Measurements from ENCODE around the gene WFIKKN2.
"Not testable (repeated sequence)": the region's sequence is repeated elsewhere in the genome, so short reads cannot be mapped to it uniquely, and the experiment has no call there.

Gene WFIKKN2
- long read RNA-seq, donor 1, result 0 reads
- long read RNA-seq, donor 2, result 0 reads
- long read RNA-seq, donor 3, result 0 reads
- long read RNA-seq, donor 4, result 0 reads
- long read RNA-seq, donor 5, result 0 reads
- long read RNA-seq, donor 6, result 0 reads
- long read RNA-seq, donor 7, result 0 reads
- long read RNA-seq, donor 8, result 0 reads

DNA sequence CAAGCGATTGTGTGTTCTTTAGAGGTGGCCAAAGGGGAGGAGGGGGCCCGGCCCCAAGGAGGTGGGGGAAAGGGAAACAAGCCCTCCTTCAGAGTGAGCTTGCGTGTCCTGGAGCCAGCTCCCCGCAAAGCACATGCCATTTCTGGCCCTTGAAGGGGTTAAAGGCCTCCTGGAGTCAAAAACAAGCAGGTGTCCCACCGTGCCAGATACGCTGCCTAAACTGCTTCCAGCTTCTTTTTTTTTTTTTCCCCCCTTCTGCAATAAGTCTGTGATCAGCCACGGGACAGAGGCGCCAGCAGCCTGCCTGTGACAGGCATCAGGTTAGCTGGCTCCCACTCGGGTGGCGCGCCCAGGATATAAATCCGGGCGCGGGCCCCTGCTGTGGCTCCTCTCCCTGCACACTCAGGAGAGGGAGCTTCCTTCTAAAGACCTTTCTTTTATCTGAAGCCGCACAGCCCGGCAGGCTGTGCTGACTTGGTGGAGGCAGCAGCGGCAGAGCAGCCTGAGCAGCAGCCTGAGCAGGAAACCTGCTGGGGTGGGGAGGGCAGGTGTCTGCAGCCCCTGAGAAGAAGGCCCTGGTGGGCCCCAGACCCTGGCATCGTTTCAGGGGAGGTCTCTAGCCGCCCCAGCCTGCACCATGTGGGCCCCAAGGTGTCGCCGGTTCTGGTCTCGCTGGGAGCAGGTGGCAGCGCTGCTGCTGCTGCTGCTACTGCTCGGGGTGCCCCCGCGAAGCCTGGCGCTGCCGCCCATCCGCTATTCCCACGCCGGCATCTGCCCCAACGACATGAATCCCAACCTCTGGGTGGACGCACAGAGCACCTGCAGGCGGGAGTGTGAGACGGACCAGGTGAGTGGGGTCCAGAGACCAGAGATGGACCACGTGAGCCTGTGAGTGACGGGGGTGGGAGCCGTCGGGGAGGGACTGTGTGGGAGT, at the start of gene WFIKKN2:
Gene WFIKKN2 (plus strand): TSS at position 286 of the 934 bp plus-strand sequence. CDS start 352 bp downstream, at position 638.
- peak; percentile 67 for DNase-seq

- no peak for DNase-seq
These were observed 49.3 kb upstream of the WFIKKN2 start for GRCh38 chr17:50785946-50786570.

DNA sequence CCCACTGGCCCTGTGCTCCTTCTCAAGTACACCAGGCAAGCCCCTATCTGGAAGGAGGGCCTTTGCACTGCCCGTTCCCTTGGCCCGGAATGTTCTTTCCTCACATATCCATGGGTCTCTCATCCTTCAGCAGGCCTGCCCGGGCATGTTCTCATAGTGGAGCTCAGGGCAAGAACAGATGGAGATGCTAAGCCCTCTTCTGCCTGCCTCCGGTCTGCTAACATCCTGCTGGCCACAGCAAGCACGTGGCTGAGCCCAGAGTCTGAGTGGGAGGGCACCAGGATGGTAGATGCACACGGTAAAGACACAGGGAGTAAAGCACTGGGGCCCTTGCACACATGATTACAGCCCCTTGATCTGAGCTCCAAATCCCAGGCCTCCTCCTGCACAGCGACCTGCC, 48.3 kb upstream of the WFIKKN2 start:
- no peak for DNase-seq

- no peak for DNase-seq
These were observed 44.8 kb upstream of the WFIKKN2 start for GRCh38 chr17:50790618-50791017.

DNA sequence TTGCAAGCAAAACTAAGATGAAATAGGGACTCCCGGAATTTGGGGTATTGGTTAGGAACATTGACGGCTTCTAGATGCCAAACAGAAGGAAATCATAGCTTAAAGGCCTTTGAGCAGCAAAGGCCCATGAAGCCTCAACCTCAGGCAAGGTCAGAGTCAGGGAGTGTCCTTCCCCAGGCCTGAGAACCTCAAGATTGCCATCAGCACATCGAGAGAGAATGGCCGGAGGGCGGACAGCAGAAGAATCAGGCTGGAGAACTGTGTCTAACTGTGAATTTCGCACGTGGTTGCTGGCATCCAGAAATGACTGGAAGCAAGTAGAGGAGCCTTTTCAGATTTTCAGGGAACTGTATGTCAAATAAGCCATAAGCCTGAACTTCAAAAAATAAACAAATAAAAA, 43.3 kb upstream of the WFIKKN2 start:
- DNase-seq, result no peak

GRCh38 chr17:50793007-50793406, 42.4 kb upstream of the WFIKKN2 start:
- no peak for DNase-seq

GRCh38 chr17:50794361-50794760, 41.0 kb upstream of the WFIKKN2 start:
- DNase-seq, result no peak

DNA sequence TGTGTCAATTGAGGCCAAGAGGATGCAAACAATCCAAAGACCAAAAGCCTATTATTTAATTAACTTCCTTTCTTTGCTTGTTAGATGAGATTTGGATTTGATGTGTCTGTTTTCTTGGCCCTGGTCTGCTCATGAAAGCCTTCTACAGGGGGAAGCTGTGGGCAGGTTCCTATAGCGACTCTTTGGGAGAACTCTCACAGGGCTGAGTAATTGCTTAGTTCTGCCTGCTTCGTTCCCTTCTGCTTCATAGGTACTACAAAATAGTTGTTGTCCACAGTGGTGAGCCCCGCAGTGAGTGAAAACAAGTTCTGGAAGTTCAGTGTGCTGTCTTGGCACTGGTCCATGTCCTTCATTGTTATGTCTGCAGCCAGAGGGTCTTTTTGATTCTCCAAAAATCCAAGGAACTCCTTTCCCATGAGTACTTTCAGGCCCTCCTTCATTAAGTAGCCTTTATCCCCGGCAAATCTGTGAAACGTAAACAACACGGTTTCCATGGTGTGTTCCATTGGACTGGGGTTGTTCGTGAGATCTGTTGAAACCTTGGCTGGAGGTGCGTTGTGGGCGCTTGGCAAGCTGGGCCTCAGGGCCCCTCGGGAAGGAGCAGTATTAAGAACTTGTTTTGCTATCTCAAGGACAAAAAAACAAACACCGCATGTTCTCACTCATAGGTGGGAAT, 38.1 kb upstream of the WFIKKN2 start:
- no peak for DNase-seq

DNA sequence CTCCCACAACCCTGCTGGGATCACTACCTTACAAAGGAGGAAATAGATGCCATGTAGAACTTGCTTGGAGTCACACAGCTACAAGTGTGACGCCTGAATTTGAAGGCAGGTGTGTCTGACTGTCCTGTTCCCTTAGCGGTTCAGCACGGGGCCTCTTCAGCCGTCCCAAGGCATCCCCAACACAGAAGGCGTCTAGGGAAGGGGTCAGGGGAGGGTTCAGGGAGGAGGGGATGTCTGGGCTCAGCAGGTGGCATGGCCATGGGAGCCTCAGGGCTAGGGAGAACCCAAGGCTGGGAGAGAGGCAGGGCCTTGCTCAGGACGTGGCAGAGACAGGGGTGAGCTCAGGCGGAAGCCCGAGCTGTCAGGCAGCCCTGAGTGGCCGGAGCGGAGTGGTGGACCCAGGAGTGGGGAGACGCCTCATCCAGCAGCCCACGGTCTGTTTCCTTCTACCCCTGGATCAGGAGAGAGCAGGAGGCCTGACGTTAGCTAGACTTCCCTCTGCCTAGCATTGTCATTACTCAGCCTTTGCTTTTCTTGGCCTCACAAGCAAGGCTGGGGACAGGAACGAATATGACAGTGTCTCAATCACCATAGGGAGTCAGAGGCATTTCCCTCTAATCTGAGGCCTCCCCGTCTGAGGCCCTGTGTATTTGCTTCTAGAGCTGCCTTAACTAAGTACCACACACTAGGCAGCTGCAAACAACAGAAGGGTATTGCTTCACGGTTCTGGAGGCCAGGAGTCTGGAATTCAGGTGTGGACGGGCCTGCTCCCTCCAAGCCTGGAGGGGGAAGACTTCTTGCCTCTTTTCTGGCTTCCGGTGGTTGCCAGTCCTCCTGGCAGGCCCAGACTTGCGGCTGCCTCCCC, 36.7 kb upstream of the WFIKKN2 start:
- DNase-seq, result no peak

- no peak for DNase-seq
These were observed 35.8 kb upstream of the WFIKKN2 start for GRCh38 chr17:50799582-50799981.

DNA sequence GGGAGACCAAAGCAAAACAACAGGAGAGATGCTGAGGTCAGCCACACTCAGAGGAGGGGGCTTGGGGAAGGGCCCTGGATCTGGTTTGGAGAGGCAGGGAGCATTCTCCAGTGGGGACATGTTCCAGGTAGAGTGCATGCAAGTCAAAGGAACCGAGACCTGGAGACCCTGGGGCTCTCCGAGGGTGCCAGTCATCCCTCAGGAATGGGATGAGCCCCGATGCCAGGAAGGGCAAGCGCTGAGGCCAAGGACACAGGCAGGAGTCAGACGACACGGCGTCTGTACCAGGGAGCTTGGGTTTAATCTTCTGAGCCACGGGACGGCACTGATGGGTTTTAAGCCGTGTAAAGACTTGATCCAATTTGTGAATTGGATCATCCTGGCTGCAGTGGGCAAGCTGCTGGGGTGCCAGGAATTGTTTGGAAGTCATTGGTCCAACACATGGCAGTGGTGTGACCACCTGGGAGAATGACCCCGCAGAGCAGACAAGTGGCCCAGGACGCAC, 35.1 kb upstream of the WFIKKN2 start:
- no peak for DNase-seq

DNA sequence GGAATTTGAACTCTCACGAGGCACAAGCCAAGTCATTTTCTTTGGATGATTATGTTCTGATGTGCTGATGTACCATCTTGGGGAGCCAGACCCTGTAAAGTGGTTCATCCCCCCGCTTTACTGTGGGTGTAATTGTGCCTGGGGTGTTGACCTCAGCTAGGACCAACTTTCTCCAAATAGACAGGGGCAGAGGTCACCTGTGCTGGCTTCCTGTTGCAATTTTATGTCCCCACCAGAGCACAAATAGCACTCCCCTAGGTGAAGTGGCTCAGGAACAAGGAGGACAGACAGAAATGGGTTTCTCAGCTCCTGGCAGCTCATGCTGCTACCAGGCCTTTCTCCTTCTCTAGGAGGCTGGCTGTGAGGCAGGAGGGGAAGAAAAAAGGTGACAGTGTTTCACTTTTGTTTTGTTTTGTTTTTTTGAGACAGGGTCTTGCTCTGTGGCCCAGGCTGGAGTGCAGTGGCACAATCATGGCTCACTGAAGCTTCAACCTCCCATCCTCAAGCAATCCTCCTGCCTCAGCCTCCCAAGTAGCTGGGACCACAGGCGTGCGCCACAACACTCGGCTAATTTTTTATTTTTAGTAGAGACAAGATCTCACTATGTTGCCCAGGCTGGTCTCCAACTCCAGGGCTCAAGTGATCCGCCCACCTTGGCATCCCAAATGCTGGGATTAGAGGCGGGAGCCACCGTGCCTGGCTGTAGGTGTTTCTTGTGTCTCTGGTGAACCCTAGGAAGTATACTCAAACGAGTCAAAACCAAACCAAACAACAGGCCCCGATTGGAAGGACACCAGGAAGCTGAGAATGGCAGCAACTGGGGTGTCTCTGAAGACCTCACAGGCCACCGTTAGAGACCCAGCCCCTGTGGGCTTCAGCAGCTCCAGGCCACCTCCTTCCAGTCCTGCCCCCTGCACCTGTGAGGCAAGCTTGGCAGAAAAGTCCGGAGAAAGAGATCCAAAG, 32.5 kb upstream of the WFIKKN2 start:
- no peak for DNase-seq

GRCh38 chr17:50803676-50804075, 31.7 kb upstream of the WFIKKN2 start:
- DNase-seq, result no peak

DNA sequence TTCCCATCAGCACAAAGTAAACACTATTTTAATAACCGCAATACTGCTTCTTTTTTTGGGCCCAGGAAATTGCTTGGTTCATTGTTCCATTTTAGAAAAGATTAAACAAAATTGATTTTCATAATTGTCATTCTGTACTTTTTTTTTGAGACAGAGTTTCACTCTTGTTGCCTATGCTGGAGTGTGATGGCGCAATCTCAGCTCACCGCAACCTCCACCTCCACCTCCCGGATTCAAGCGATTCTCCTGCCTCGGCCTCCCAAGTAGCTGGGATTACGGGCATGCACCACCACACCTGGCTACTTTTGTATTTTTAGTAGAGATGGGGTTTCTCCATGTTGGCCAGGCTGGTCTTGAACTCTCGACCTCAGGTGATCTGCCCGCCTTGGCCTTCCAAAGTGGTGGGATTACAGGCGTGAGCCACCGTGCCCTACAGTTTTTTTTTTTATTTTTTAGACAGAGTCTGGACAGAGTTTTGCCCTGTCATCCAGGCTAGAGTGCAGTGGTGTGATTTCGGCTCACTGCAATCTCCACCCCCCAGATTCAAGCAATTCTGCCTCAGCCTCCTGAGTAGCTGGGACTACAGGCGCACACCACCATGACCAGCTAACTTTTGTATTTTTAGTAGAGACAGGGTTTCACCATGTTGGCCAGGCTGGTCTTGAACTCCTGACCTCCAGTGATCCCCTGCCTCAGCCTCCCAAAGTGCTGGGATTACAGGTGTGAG, 30.5 kb upstream of the WFIKKN2 start:
- DNase-seq, result not testable (repeated sequence)

GRCh38 chr17:50805486-50805885, 29.9 kb upstream of the WFIKKN2 start:
- no peak for DNase-seq

DNA sequence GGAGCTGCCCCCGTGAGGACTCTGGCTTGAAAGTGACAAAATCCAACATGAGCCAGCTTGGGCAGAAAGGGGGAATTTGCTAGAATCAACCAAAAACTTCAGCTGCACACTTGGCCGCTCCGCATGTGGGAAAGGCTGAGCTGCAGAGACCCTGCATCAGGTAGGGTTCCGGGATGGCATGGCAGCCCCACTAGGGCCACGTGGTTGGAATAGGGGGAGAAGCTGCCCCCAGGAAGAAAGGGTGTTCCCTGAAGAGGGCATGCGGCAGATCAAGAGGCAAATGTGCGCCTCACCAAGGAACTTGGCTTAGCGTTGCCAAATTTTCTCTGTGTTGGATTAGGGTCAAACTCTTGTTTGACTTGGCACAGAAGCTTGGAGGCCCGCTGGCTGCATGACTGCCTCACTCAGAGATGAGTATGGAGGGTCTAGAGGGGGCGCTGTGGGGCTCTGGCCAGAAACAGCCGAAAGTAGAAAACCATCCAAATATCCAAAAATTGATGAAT, 29.2 kb upstream of the WFIKKN2 start:
- DNase-seq, result no peak

DNA sequence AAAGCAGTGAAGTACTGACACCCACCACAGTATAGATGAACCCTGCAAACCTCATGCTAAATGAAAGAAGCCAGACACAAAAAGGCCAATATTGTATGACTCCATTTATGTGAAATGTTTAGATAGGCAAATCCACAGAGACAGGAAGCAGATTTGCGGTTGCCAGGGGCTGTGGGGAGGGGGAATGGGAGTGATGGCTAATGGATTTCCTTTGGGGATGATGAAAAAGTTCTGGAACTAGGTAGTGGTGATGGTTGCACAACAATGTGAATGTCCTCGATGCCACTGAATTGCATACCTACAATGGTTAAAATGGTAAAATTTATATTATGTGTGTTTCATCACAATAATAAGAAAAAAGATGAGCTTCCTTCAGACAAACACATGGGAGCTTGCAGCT, 28.4 kb upstream of the WFIKKN2 start:
- no peak for DNase-seq

DNA sequence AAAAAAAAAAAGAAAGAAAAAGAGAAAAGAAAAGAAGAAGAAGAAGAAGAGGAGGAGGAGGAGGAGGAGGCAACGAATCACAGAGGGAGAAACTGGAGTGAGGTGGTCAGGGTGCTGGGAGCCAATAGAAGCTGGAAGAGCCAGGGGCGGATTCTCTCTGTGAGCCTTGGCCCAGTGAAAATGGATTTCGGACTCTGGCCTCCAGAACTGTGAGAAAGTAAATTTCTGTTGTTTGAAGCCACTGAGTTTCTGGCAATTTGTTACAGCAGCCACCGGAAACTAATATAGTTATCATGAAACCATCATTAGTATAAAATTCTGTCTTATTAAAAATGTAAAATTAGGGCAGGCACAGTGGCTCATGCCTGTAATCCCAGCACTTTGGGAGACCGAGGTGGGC, 27.7 kb upstream of the WFIKKN2 start:
- DNase-seq, result no peak

DNA sequence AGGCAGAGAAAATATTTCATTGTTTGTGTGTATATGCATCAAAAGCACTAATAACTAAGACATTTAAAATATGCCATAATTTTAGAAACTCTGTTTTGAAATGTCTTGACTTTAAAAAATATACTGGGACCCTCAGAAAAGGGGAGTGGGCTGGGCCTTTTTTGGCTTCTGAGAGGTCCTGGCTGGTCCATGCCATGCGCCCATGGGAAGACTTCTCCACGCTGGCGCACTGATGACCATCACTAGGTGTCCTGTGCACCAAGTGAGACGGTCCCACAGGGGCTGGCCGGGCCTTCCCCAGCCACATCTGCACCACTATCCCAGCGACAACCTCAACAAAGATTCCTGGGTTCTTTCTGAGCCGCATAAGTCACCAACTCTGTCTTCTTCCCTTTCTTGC, 27.0 kb upstream of the WFIKKN2 start:
- no peak for DNase-seq

Measured in right kidney (tissue), 9 donors.